Stimulated activated naive CD8-positive, alpha-beta T cell treated with anti-CD3 and anti-CD28 coated beads, Interleukin-15, amount 100 ng/mL, for 72 hours (primary cell): ENCODE results near the gene RCN2.
A peak's percentile ranks its signal among the peaks of the same experiment; 100 is the strongest.

Experiments used
- ATAC-seq: fragments of 150-1000 bp; cut with Tn5 transposase; 2 replicates; pipeline ENCODE4 v1.10.0; 2021; ENCODE audit warnings: mild to moderate bottlenecking, moderate library complexity
- DNase-seq, 2 donors: peaks; one replicate each; pipeline ENCODE4 v3.0.0; 2021 to 2022
- H3K27ac Mint-ChIP-seq, 2 donors: one replicate each; pipeline ENCODE4 v1.8.0; 2022; ENCODE audit warnings: mild to moderate bottlenecking in 2 of 2, mixed read lengths in 2 of 2, moderate library complexity in 2 of 2
- H3K27me3 Mint-ChIP-seq: one replicate; pipeline ENCODE4 v1.8.0; 2022; ENCODE audit warnings: mixed read lengths
- H3K4me1 Mint-ChIP-seq: one replicate; pipeline ENCODE4 v1.8.0; 2022; ENCODE audit warnings: mild to moderate bottlenecking, mixed read lengths
- H3K4me3 Mint-ChIP-seq, 2 donors: one replicate each; pipeline ENCODE4 v1.8.0; 2022; ENCODE audit warnings: mild to moderate bottlenecking in 2 of 2, mixed read lengths in 2 of 2, moderate library complexity in 1 of 2
- H3K9me3 Mint-ChIP-seq, 2 donors: one replicate each; pipeline ENCODE4 v1.8.0; 2022; ENCODE audit warnings: mixed read lengths in 2 of 2

Gene RCN2

GRCh38 chr15:76978522-76979330 is 47.2 kb downstream of the RCN2 start:
- Mint-ChIP-seq H3K27ac (no peak overlapping the region), H3K27me3 (no peaks in the 10 kb centered on the region), H3K9me3 (peaks cover 0 to 3% of the 10 kb centered on the region in 2 donors), H3K4me1 (peaks cover 46% of the 10 kb centered on the region), H3K4me3 (no peak overlapping the region)
- no peak for ATAC-seq
- DNase-seq: no peak

DNA sequence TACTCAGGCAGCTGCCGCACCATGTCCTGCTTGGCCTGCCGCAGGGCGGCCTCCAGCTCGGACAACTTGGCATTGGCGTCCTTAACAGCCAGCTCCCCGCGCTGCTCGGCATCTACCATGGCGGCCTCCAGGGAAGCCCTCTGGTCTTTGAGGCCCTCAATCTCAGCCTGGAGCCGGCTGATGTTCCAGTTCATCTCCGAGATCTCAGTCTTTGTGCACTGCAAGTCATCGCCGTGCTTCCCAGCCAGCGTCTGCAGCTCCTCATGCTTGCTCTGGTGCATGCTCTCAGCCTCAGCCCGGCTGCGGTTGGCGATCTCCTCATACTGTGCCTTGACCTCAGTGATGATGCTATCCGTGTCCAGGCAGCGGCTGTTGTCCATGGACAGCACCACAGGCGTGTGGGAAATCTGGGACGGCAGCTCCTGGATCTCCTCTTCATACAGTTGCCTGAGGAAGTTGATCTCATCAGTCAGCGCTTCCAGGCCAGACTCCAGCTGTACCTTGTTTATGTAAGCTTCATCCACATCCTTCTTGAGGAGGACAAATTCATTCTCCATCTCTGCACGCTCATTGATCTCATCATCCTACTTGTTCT is 47.9 kb downstream of the RCN2 start:
- no peaks in the 10 kb centered on the region for H3K27me3 Mint-ChIP-seq
- peaks cover 0 to 3% of the 10 kb centered on the region in 2 donors for H3K9me3 Mint-ChIP-seq
- no peak overlapping the region for H3K4me3 Mint-ChIP-seq
- peaks cover 44% of the 10 kb centered on the region for H3K4me1 Mint-ChIP-seq
- H3K27ac Mint-ChIP-seq: no peak overlapping the region
- no peak for ATAC-seq
- no peak for DNase-seq

DNA sequence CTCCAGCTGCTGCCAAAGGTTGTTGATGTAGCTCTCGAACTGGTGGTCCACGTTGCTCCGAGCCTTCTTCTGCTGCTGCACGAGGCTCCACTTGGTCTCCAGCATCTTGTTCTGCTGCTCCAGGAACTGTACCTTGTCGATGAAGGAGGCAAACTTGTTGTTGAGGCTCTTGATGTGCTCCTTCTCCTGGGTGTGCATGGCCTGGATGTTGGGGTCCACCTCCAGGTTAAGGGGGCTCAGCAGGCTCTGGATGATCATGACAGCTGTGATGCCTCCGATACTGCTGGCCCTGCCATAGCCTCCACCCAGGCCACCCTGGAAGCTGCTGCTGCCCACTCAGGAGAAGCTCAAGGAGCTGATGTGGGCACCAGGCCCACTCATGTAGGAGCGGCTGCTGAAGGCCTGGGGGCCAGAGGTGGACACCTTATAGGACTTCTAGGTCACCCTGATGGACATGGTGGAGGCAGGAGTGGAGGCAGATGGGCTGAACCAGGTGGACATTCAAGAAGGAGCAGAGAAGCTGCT is 48.5 kb downstream of the RCN2 start:
- H3K4me3 Mint-ChIP-seq: no peak overlapping the region
- ATAC-seq: no peak

DNA sequence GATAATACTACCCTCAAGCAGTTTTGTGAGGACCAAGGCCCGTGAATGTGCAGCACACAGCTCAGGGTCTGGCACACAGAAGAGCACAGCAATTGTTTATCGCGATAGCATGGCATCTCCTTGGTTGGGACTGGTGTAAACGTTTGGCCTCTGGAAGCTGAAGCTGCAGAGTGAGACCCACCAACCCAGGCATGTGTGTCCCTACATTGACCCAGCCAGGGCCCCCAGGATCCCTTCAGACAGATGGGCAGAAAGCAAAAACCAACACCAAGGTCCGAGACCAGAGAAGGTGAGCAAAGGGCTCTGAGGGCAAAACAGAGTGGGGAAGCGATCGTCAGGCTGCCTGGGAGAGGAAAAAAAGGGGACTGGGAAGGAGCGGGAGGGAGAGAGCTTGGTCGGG is 50.8 kb downstream of the RCN2 start:
- Mint-ChIP-seq H3K27ac (peak overlapping the region in 1 of 2 donors; percentile 37), H3K9me3 (peaks cover 0 to 3% of the 10 kb centered on the region in 2 donors), H3K4me3 (no peak overlapping the region), H3K4me1 (peaks cover 29% of the 10 kb centered on the region), H3K27me3 (no peaks in the 10 kb centered on the region)
- ATAC-seq (no peak), DNase-seq (no peak)

More for the DNA sequence above, 48.5 kb downstream of the RCN2 start:
- no peak overlapping the region for H3K27ac Mint-ChIP-seq
- DNase-seq: no peak
- peaks cover 38% of the 10 kb centered on the region for H3K4me1 Mint-ChIP-seq
- no peaks in the 10 kb centered on the region for H3K27me3 Mint-ChIP-seq
- H3K9me3 Mint-ChIP-seq: peaks cover 0 to 3% of the 10 kb centered on the region in 2 donors

DNA sequence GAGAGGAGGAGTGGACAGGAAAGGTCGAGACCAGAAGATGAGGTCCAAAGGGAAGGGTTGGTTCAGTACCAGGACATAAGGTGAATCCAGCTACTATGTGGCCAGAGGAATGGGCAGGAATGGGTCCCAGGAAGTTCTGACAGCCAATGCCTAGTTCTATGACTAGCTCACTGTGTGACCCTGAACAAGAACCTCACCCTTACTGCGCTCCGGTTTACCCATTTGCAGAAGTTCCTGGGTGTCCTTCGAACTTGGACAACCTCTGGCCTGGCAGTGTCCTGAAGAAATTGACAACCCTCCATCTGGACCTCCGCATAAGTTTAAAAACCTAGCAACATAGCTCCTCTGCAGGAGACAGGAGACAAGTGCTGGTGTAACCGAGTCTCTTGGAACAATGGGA is 51.2 kb downstream of the RCN2 start:
- H3K9me3 Mint-ChIP-seq: peaks cover 0 to 3% of the 10 kb centered on the region in 2 donors
- no peak for DNase-seq
- no peak overlapping the region for H3K4me3 Mint-ChIP-seq
- no peak for ATAC-seq
- no peaks in the 10 kb centered on the region for H3K27me3 Mint-ChIP-seq
- H3K4me1 Mint-ChIP-seq: peaks cover 33% of the 10 kb centered on the region
- H3K27ac Mint-ChIP-seq: peak overlapping the region in 1 of 2 donors; percentile 44

- peaks cover 43% of the 10 kb centered on the region for H3K4me1 Mint-ChIP-seq
- DNase-seq (no peak), ATAC-seq (no peak)
- H3K27me3 Mint-ChIP-seq: no peaks in the 10 kb centered on the region
- no peak overlapping the region for H3K4me3 Mint-ChIP-seq
- no peak overlapping the region for H3K27ac Mint-ChIP-seq
- no peaks in the 10 kb centered on the region for H3K9me3 Mint-ChIP-seq
These were observed 52.2 kb downstream of the RCN2 start for GRCh38 chr15:76983590-76984375.

DNA sequence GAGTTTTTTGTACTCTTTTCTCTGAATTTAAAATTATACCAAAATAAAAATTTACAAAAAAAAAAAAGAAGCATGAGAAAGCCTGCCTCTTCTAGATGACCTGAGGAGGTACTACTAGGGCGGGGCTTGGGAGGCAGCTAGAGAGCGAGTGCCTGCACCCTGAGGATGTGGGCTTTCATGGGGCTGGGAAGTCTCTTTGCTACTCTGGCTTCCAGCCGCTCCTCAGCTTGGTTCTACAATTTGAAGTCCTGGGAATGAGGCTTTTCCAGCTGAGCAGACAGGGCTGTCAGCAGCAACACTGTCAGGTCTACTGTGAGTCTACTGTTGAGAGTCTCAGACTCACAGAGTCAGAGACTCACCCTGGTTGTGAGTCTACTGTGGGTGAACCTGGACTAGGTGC is 55.2 kb downstream of the RCN2 start:
- no peaks in the 10 kb centered on the region for H3K9me3 Mint-ChIP-seq
- ATAC-seq (no peak), DNase-seq (no peak)
- no peak overlapping the region for H3K4me3 Mint-ChIP-seq
- peak overlapping the region in 1 of 2 donors; percentile 94 for H3K27ac Mint-ChIP-seq
- H3K27me3 Mint-ChIP-seq: no peaks in the 10 kb centered on the region
- H3K4me1 Mint-ChIP-seq: peaks cover 57% of the 10 kb centered on the region

GRCh38 chr15:76987276-76987675 is 55.7 kb downstream of the RCN2 start:
- peaks cover 57% of the 10 kb centered on the region for H3K4me1 Mint-ChIP-seq
- H3K9me3 Mint-ChIP-seq: no peaks in the 10 kb centered on the region
- H3K4me3 Mint-ChIP-seq: peak overlapping the region in 1 of 2 donors; percentile 82
- H3K27me3 Mint-ChIP-seq: no peaks in the 10 kb centered on the region
- ATAC-seq (no peak), DNase-seq (no peak)
- peak overlapping the region; percentile 74 to 94 for H3K27ac Mint-ChIP-seq

- Mint-ChIP-seq H3K27me3 (no peaks in the 10 kb centered on the region), H3K4me3 (peak overlapping the region; percentile 82 to 90), H3K27ac (peak overlapping the region; percentile 99), H3K9me3 (no peaks in the 10 kb centered on the region), H3K4me1 (peaks cover 62% of the 10 kb centered on the region)
- DNase-seq: peak; percentile 79 to 89
- ATAC-seq: peak; percentile 93
These were observed 56.6 kb downstream of the RCN2 start for GRCh38 chr15:76987896-76988860.

- Mint-ChIP-seq H3K4me3 (peak overlapping the region; percentile 82 to 90), H3K4me1 (peaks cover 62% of the 10 kb centered on the region), H3K27me3 (no peaks in the 10 kb centered on the region), H3K9me3 (no peaks in the 10 kb centered on the region), H3K27ac (peak overlapping the region; percentile 99)
- DNase-seq (no peak), ATAC-seq (peak; percentile 6)
These were observed 57.6 kb downstream of the RCN2 start for GRCh38 chr15:76988867-76989780.

GRCh38 chr15:76991048-76991447 is 59.5 kb downstream of the RCN2 start:
- DNase-seq (no peak), ATAC-seq (no peak)
- Mint-ChIP-seq H3K27me3 (no peaks in the 10 kb centered on the region), H3K4me3 (no peak overlapping the region), H3K4me1 (peaks cover 71% of the 10 kb centered on the region), H3K9me3 (no peaks in the 10 kb centered on the region), H3K27ac (peak overlapping the region in 1 of 2 donors; percentile 9)

GRCh38 chr15:76991741-76992645 is 60.4 kb downstream of the RCN2 start:
- Mint-ChIP-seq H3K9me3 (no peaks in the 10 kb centered on the region), H3K27ac (no peak overlapping the region), H3K27me3 (no peaks in the 10 kb centered on the region), H3K4me3 (no peak overlapping the region), H3K4me1 (peaks cover 73% of the 10 kb centered on the region)
- ATAC-seq (no peak), DNase-seq (no peak)

DNA sequence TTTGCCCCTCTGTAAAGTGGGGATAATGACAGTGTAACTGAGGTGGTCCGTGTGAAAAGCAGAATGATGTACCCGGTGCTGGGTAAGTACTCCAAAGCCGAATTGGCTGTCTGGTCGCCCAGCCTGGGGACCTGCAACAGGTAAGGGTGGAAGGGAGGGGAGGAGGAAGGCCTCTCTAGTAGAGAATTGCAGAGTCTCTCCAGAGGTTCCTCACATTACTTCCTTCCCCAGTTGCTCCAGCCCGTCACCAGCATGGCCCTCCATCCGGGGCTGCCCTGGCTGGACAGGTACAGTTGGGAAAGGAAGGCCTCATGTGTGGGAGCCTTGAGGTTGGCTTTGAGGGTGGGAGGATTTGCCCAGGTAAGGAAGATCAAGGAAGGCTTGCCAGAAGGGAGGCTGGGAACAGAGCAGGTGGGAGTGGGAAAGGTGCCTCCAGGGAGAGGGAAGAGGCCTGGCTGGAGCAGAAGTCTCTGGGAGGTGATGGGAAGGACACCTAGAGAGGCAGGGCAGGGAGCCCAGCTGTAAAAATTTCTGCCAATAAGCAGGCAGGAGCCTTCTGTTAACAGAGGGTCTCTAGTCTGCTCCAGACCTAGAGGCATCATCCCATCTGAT is 61.7 kb downstream of the RCN2 start:
- DNase-seq (no peak), ATAC-seq (no peak)
- H3K27me3 Mint-ChIP-seq: no peaks in the 10 kb centered on the region
- no peaks in the 10 kb centered on the region for H3K9me3 Mint-ChIP-seq
- H3K4me1 Mint-ChIP-seq: peaks cover 73% of the 10 kb centered on the region
- H3K27ac Mint-ChIP-seq: peak overlapping the region; percentile 7 to 86
- H3K4me3 Mint-ChIP-seq: peak overlapping the region; percentile 99
